H1 (cell line): ENCODE data around the gene CIB4. TPM values are rescaled to one million over a fixed set of nuclear protein-coding genes. Genes with fewer than 3 reads are reported as not detected.

Experiments
- CTCF ChIA-PET: fragments of 300-600 bp; sonication (Branson Sonifier 250); formaldehyde crosslinking; loops from one replicate; lab custom pipeline; 2021; ENCODE audit not compliant: partially characterized antibody; lab: Charles Lee
- POLR2A ChIA-PET: fragments of 300-600 bp; sonication (Branson Sonifier 250); formaldehyde crosslinking; loops from one replicate; lab custom pipeline; 2021; ENCODE audit warnings: inconsistent platforms; ENCODE audit not compliant: partially characterized antibody; lab: Charles Lee
- DNase-seq, 2 experiments: peaks; one replicate each; pipeline versions ENCODE4 v3.0.0 to v3.0.0-alpha.2; 2010 to 2022; ENCODE audit warnings: low spot score in 2 of 2, low read depth in 1 of 2, mixed read lengths in 1 of 2
- FAIRE-seq: peaks from 2 replicates; lab custom pipeline; 2011; peaks lifted over from hg19 to GRCh38; lab: Jason Lieb, UNC
- H2AFZ ChIP-seq: 2 replicates; pipeline ENCODE4 v1.8.1; 2012; ENCODE audit warnings: low read length, inconsistent platforms
- H2AK5ac ChIP-seq: 2 replicates; pipeline ENCODE4 v1.6.1; 2013; ENCODE audit warnings: low read depth, low read length
- H2BK120ac ChIP-seq: replicated peaks from 2 replicates; pipeline ENCODE3; 2013; ENCODE audit warnings: low read depth, low read length, inconsistent platforms
- H2BK12ac ChIP-seq: 2 replicates; pipeline ENCODE4 v1.6.1; 2013; ENCODE audit warnings: low read depth, low read length
- H2BK15ac ChIP-seq: 2 replicates; pipeline ENCODE4 v1.6.1; 2013; ENCODE audit warnings: low read length
- H2BK20ac ChIP-seq: 2 replicates; pipeline ENCODE4 v1.6.1; 2013; ENCODE audit warnings: low read length
- H2BK5ac ChIP-seq: 2 replicates; pipeline ENCODE4 v1.6.1; 2013; ENCODE audit warnings: low read depth, low read length
- H3K14ac ChIP-seq: 2 replicates; pipeline ENCODE4 v1.6.1; 2013; ENCODE audit warnings: inconsistent platforms; ENCODE audit not compliant: insufficient read length
- H3K18ac ChIP-seq: 2 replicates; pipeline ENCODE4 v1.6.1; 2013; ENCODE audit warnings: low read length; ENCODE audit errors: extremely low read depth
- H3K23ac ChIP-seq: 2 replicates; pipeline ENCODE4 v1.6.1; 2013; ENCODE audit warnings: inconsistent platforms; ENCODE audit not compliant: insufficient read length
- H3K23me2 ChIP-seq: 2 replicates; pipeline ENCODE4 v1.6.1; 2013; ENCODE audit warnings: low read depth, low read length
- H3K27ac ChIP-seq: 2 replicates; pipeline ENCODE4 v1.6.1; 2011; ENCODE audit warnings: low read depth, low read length, inconsistent platforms
- H3K27me3 ChIP-seq, 4 experiments: replicated peaks in 1 of 4; 1 replicate in 1 of 4; 2 replicates in 3 of 4; pipeline versions ENCODE4 v1.6.1 to v1.8.1; 2011 to 2013; ENCODE audit warnings: low read length in 3 of 4, mild to moderate bottlenecking in 3 of 4, inconsistent platforms in 2 of 4, mixed read lengths in 2 of 4, moderate library complexity in 1 of 4; ENCODE audit not compliant: control insufficient read depth in 3 of 4, insufficient read depth in 3 of 4; ENCODE audit errors: extremely low read depth in 1 of 4
- H3K36me3 ChIP-seq, 4 experiments: 2 replicates each; pipeline versions ENCODE4 v1.6.1 to v1.8.1; 2011 to 2013; ENCODE audit warnings: mild to moderate bottlenecking in 4 of 4, low read length in 3 of 4, moderate library complexity in 2 of 4, control low read depth in 1 of 4, inconsistent platforms in 1 of 4; ENCODE audit not compliant: insufficient read depth in 4 of 4, control insufficient read depth in 2 of 4
- H3K4ac ChIP-seq: replicated peaks from 2 replicates; pipeline ENCODE3; 2013; ENCODE audit warnings: low read length, low read depth, mixed read lengths, inconsistent platforms; ENCODE audit not compliant: insufficient read length
- H3K4me1 ChIP-seq, 4 experiments: replicated peaks in 1 of 4; 1 replicate in 1 of 4; 2 replicates in 3 of 4; pipeline versions ENCODE4 v1.6.1 to v1.8.1; 2011 to 2013; ENCODE audit warnings: low read length in 3 of 4, inconsistent platforms in 2 of 4, mixed read lengths in 1 of 4; ENCODE audit not compliant: insufficient read depth in 4 of 4, control insufficient read depth in 3 of 4
- H3K4me2 ChIP-seq, 2 experiments: 2 replicates each; pipeline versions ENCODE4 v1.6.1 to v1.8.1; 2011 to 2013; ENCODE audit warnings: low read depth in 2 of 2, low read length in 2 of 2, control low read depth in 1 of 2, inconsistent platforms in 1 of 2, mild to moderate bottlenecking in 1 of 2; ENCODE audit not compliant: insufficient read depth in 1 of 2
- H3K4me3 ChIP-seq, 4 experiments: fragments of 200-600, 300-600 bp in 1 of 4; sonication (generic), shearing (Covaris generic), sonication (Bioruptor Twin) in 1 of 4; 2 replicates each; pipeline versions ENCODE4 v1.5.1 to v1.8.1; 2011 to 2016; ENCODE audit warnings: low read length in 4 of 4, low read depth in 3 of 4, control low read depth in 2 of 4, inconsistent platforms in 2 of 4, mild to moderate bottlenecking in 2 of 4, mixed read lengths in 1 of 4, moderate library complexity in 1 of 4; ENCODE audit not compliant: insufficient read depth in 2 of 4; ENCODE audit errors: extremely low read depth in 1 of 4
- H3K56ac ChIP-seq: replicated peaks from 2 replicates; pipeline ENCODE3; 2013; ENCODE audit warnings: low read depth, mild to moderate bottlenecking, mixed read lengths, low read length, inconsistent platforms; ENCODE audit not compliant: insufficient read length
- H3K79me1 ChIP-seq: 2 replicates; pipeline ENCODE4 v1.6.1; 2013; ENCODE audit warnings: low read depth, low read length, control low read depth
- H3K79me2 ChIP-seq, 2 experiments: 2 replicates each; pipeline versions ENCODE4 v1.6.1 to v1.8.1; 2012 to 2013; ENCODE audit warnings: low read length in 2 of 2, mild to moderate bottlenecking in 2 of 2, inconsistent platforms in 1 of 2; ENCODE audit not compliant: insufficient read depth in 2 of 2, control insufficient read depth in 1 of 2
- H3K9ac ChIP-seq, 4 experiments: replicated peaks in 1 of 4; 1 replicate in 1 of 4; 2 replicates in 3 of 4; pipeline versions ENCODE4 v1.6.1 to v1.8.1; 2011 to 2013; ENCODE audit warnings: low read depth in 3 of 4, low read length in 3 of 4, control low read depth in 2 of 4, mild to moderate bottlenecking in 2 of 4, moderate library complexity in 2 of 4, inconsistent platforms in 1 of 4; ENCODE audit errors: extremely low read depth in 1 of 4
- H3K9me3 ChIP-seq, 2 experiments: 2 replicates each; pipeline versions ENCODE4 v1.6.1 to v1.8.1; 2012 to 2013; ENCODE audit warnings: mild to moderate bottlenecking in 2 of 2, moderate library complexity in 2 of 2, control low read depth in 1 of 2, inconsistent platforms in 1 of 2, low read depth in 1 of 2, low read length in 1 of 2, mixed read lengths in 1 of 2; ENCODE audit not compliant: insufficient read depth in 2 of 2
- H4K20me1 ChIP-seq, 2 experiments: replicated peaks in 1 of 2; 2 replicates each; pipeline versions ENCODE3 to v1.8.1; 2011 to 2013; ENCODE audit warnings: inconsistent platforms in 2 of 2, low read length in 2 of 2, mild to moderate bottlenecking in 1 of 2; ENCODE audit not compliant: insufficient read depth in 2 of 2, control insufficient read depth in 1 of 2
- H4K5ac ChIP-seq: 2 replicates; pipeline ENCODE4 v1.6.1; 2013; ENCODE audit warnings: low read length, low read depth, mixed read lengths, inconsistent platforms; ENCODE audit not compliant: insufficient read length
- H4K8ac ChIP-seq: 2 replicates; pipeline ENCODE4 v1.8.0; 2013; ENCODE audit warnings: mild to moderate bottlenecking, moderate library complexity, low read length, inconsistent platforms; ENCODE audit not compliant: insufficient read depth; ENCODE audit errors: extremely low read depth
- H4K91ac ChIP-seq: replicated peaks from 2 replicates; pipeline ENCODE3; 2013; ENCODE audit warnings: low read length, mixed read lengths, inconsistent platforms; ENCODE audit not compliant: insufficient read length
- JUND ChIP-seq: IDR thresholded peaks from 2 replicates; pipeline ENCODE4 v1.6.1; 2011; ENCODE audit warnings: mild to moderate bottlenecking, improper control_type of control experiment, low read length
- SIN3A ChIP-seq, 2 experiments: IDR thresholded peaks in 1 of 2; conservative IDR thresholded peaks in 1 of 2; 2 replicates each; pipeline ENCODE4 v1.6.1; 2011 to 2012; ENCODE audit warnings: low read length in 2 of 2, improper control_type of control experiment in 1 of 2, low read depth in 1 of 2, mild to moderate bottlenecking in 1 of 2
- SIRT6 ChIP-seq: IDR thresholded peaks from one replicate; pipeline ENCODE4 v1.7.1; 2012; ENCODE audit warnings: low read length, inconsistent platforms
- WGBS, 2 experiments: shearing (Covaris generic) in 1 of 2; methylation state at CpG; one replicate each; pipeline versions ENCODE4 v1.1.6 to v1.1.7; 2013 to 2015; ENCODE audit warnings: low lambda C conversion rate in 2 of 2, mixed read lengths in 2 of 2, inconsistent platforms in 1 of 2, low coverage in 1 of 2, missing lambda C conversion rate in 1 of 2; ENCODE audit not compliant: insufficient replicate concordance in 2 of 2, insufficient coverage in 1 of 2, insufficient read length in 1 of 2; ENCODE audit errors: extremely low coverage in 1 of 2, missing lambda C conversion rate in 1 of 2; 5-methylcytosine and 5-hydroxymethylcytosine counted together
- polyA plus RNA-seq, 7 experiments: library from polyadenylated mRNA; depleted of rRNA in 3 of 7; stranded (reverse) in 5 of 7; unstranded in 2 of 7; fragments of >200 nt in 5 of 7; fragments of 200-250 nt in 2 of 7; gene quantifications; 1 replicate in 5 of 7; 2 replicates in 1 of 7; 4 replicates in 1 of 7; pipeline versions ENCODE4 v1.2.1 to v1.2.3, GENCODE V29; 2011 to 2013; ENCODE audit warnings: missing spikeins in 2 of 7, mixed read lengths in 2 of 7
- total RNA-seq: library from RNA; stranded (reverse); fragmentation: NEBNext Ultra II Directional; extraction: Animal tissue kit (Norgen Biotek cat#: 25700); gene quantifications from 2 replicates; pipeline ENCODE4 v1.2.1, GENCODE V29; 2021
- TF ChIP-seq, protein P1 (sequence below): IDR thresholded peaks from 2 replicates; pipeline ENCODE4 v1.6.1; 2012; ENCODE audit warnings: inconsistent platforms

Gene CIB4
- total and polyA plus RNA-seq, 2 of the 8 experiments (the other 6 are each of a cell fraction or from before 2014, with no cell fraction given), result not detected

DNA sequence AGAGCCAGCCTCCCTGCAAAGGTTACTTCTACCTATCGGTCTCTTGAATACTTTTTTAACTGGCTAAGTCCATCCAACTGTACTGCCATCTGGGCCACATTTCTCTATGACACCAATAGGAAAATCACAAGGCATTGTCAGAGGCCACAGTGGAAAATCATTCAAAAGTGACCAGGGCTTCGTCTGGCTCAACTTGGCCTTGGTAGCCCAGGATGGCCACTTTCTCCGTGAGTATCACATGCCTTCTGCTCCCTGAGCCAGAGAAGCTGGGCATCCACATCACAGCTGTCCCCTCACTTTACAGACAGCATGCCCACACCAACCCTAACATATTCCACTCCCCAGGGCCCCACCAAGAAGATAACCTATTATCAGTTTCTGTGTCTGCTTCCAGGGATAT lies 5.8 kb downstream of the CIB4 start:
- no peak for FAIRE-seq
- CTCF ChIA-PET, result interaction anchor here (0.6 to 1.6 kb wide), 3 partner anchors 19 to 30 kb away, joined by 3 read pairs; no protein-coding TSS in a partner anchor
- no peak overlapping the region for H2AK5ac ChIP-seq

More for the DNA sequence above, 5.8 kb downstream of the CIB4 start:
- no peak overlapping the region for H4K5ac ChIP-seq
- POLR2A ChIA-PET, result no interaction called here
- H2BK5ac ChIP-seq, result no peak overlapping the region
- no peak overlapping the region for H4K91ac ChIP-seq
- no peak overlapping the region for H4K8ac ChIP-seq
- H2BK120ac ChIP-seq, result no peak overlapping the region
- H3K56ac ChIP-seq, result no peak overlapping the region
- no peak overlapping the region for H3K14ac ChIP-seq
- no peaks in the 10 kb centered on the region for H3K79me1 ChIP-seq
- DNase-seq, result no peak
- H3K4ac ChIP-seq, result no peak overlapping the region
- TF ChIP-seq SIRT6 (no peak), SIN3A (conservative IDR thresholded peaks at IDR 0.05 in 1 of 2, IDR thresholded peaks at IDR 0.05 in 1 of 2; ENCODE audit: low read depth in 1 of 2, low read length in 2 of 2) (no peak), JUND (no peak)
- TF ChIP-seq, protein P1, sequence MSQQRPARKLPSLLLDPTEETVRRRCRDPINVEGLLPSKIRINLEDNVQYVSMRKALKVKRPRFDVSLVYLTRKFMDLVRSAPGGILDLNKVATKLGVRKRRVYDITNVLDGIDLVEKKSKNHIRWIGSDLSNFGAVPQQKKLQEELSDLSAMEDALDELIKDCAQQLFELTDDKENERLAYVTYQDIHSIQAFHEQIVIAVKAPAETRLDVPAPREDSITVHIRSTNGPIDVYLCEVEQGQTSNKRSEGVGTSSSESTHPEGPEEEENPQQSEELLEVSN, result no peak
- no peaks in the 10 kb centered on the region for H3K9me3 ChIP-seq
- H3K4me1 ChIP-seq, result peaks cover 0 to 7% (median 1%) of the 10 kb centered on the region in 4 experiments; a peak in 2 of 7 replicates
- no peak overlapping the region for H3K4me2 ChIP-seq
- no peaks in the 10 kb centered on the region for H3K23me2 ChIP-seq
- no peak overlapping the region for H3K9ac ChIP-seq
- H2AFZ ChIP-seq, result no peak overlapping the region
- H3K18ac ChIP-seq, result no peak overlapping the region
- H3K4me3 ChIP-seq, result no peak overlapping the region
- no peak overlapping the region for H2BK12ac ChIP-seq
- no peaks in the 10 kb centered on the region for H3K36me3 ChIP-seq
- no peaks in the 10 kb centered on the region for H3K79me2 ChIP-seq
- H2BK20ac ChIP-seq, result no peak overlapping the region
- 95% methylated on average over 3 of the region's 3 CpGs; no CpG with 5 or more reads in 1 of the 2 experiments for WGBS, 2 experiments
- no peaks in the 10 kb centered on the region; a peak in 3 of 7 replicates for H3K27me3 ChIP-seq
- H3K27ac ChIP-seq, result no peak overlapping the region
- no peaks in the 10 kb centered on the region for H4K20me1 ChIP-seq
- H2BK15ac ChIP-seq, result no peak overlapping the region
- H3K23ac ChIP-seq, result no peak overlapping the region
